ENCODE measurements around the gene EPHB2.

EPHB2 gene

GRCh38 chr1:22777388-22778057 lies 66.9 kb downstream of the EPHB2 start:
- Histone ChIP-seq H3K36me3 (ENCODE audit: low read depth) (no peaks in the 10 kb centered on the region), H3K27ac (ENCODE audit: poor library complexity, severe bottlenecking) (no peak overlapping the region), H3K4me1 (ENCODE audit: insufficient read depth, poor library complexity, severe bottlenecking) (no peaks in the 10 kb centered on the region), H3K9me3 (ENCODE audit: severe bottlenecking) (no peaks in the 10 kb centered on the region), H3K4me3 (ENCODE audit: severe bottlenecking) (no peak overlapping the region), H3K27me3 (ENCODE audit: insufficient read depth, poor library complexity, severe bottlenecking) (no peaks in the 10 kb centered on the region)
- DNase-seq (ENCODE audit: low spot score): no peak
- ATAC-seq (ENCODE audit: low read depth): no peak
- TF ChIP-seq CTCF (IDR thresholded peaks at IDR 0.05; ENCODE audit: poor library complexity, severe bottlenecking): no peak

GRCh38 chr1:22778408-22778807 lies 67.8 kb downstream of the EPHB2 start:
- no peak for TF ChIP-seq CTCF (IDR thresholded peaks at IDR 0.05; ENCODE audit: poor library complexity, severe bottlenecking)
- H3K36me3 ChIP-seq (ENCODE audit: low read depth): no peaks in the 10 kb centered on the region
- H3K27me3 ChIP-seq (ENCODE audit: insufficient read depth, poor library complexity, severe bottlenecking): no peaks in the 10 kb centered on the region
- no peak overlapping the region for H3K4me3 ChIP-seq (ENCODE audit: severe bottlenecking)
- H3K27ac ChIP-seq (ENCODE audit: poor library complexity, severe bottlenecking): no peak overlapping the region
- ATAC-seq (ENCODE audit: low read depth) (no peak), DNase-seq (ENCODE audit: low spot score) (no peak)
- no peaks in the 10 kb centered on the region for H3K9me3 ChIP-seq (ENCODE audit: severe bottlenecking)
- no peaks in the 10 kb centered on the region for H3K4me1 ChIP-seq (ENCODE audit: insufficient read depth, poor library complexity, severe bottlenecking)

GRCh38 chr1:22778862-22779520 lies 68.4 kb downstream of the EPHB2 start:
- Histone ChIP-seq H3K27me3 (ENCODE audit: insufficient read depth, poor library complexity, severe bottlenecking) (no peaks in the 10 kb centered on the region), H3K27ac (ENCODE audit: poor library complexity, severe bottlenecking) (no peak overlapping the region), H3K9me3 (ENCODE audit: severe bottlenecking) (no peaks in the 10 kb centered on the region), H3K36me3 (ENCODE audit: low read depth) (no peaks in the 10 kb centered on the region), H3K4me1 (ENCODE audit: insufficient read depth, poor library complexity, severe bottlenecking) (no peaks in the 10 kb centered on the region), H3K4me3 (ENCODE audit: severe bottlenecking) (no peak overlapping the region)
- ATAC-seq (ENCODE audit: low read depth): no peak
- TF ChIP-seq CTCF (IDR thresholded peaks at IDR 0.05; ENCODE audit: poor library complexity, severe bottlenecking): no peak
- no peak for DNase-seq (ENCODE audit: low spot score)

GRCh38 chr1:22780696-22781095 lies 70.1 kb downstream of the EPHB2 start:
- no peaks in the 10 kb centered on the region for H3K9me3 ChIP-seq (ENCODE audit: severe bottlenecking)
- no peak for DNase-seq (ENCODE audit: low spot score)
- no peaks in the 10 kb centered on the region for H3K4me1 ChIP-seq (ENCODE audit: insufficient read depth, poor library complexity, severe bottlenecking)
- no peaks in the 10 kb centered on the region for H3K36me3 ChIP-seq (ENCODE audit: low read depth)
- no peak overlapping the region for H3K27ac ChIP-seq (ENCODE audit: poor library complexity, severe bottlenecking)
- peak; percentile 83 for ATAC-seq (ENCODE audit: low read depth)
- no peak overlapping the region for H3K4me3 ChIP-seq (ENCODE audit: severe bottlenecking)
- TF ChIP-seq CTCF (IDR thresholded peaks at IDR 0.05; ENCODE audit: poor library complexity, severe bottlenecking): no peak
- H3K27me3 ChIP-seq (ENCODE audit: insufficient read depth, poor library complexity, severe bottlenecking): no peaks in the 10 kb centered on the region

- Histone ChIP-seq H3K4me3 (ENCODE audit: severe bottlenecking) (no peak overlapping the region), H3K4me1 (ENCODE audit: insufficient read depth, poor library complexity, severe bottlenecking) (no peaks in the 10 kb centered on the region), H3K9me3 (ENCODE audit: severe bottlenecking) (no peaks in the 10 kb centered on the region), H3K27me3 (ENCODE audit: insufficient read depth, poor library complexity, severe bottlenecking) (no peaks in the 10 kb centered on the region), H3K36me3 (ENCODE audit: low read depth) (no peaks in the 10 kb centered on the region), H3K27ac (ENCODE audit: poor library complexity, severe bottlenecking) (no peak overlapping the region)
- DNase-seq (ENCODE audit: low spot score): no peak
- ATAC-seq (ENCODE audit: low read depth): no peak
- TF ChIP-seq CTCF (IDR thresholded peaks at IDR 0.05; ENCODE audit: poor library complexity, severe bottlenecking): no peak
Measured at GRCh38 chr1:22781483-22781882, 70.8 kb downstream of the EPHB2 start.
